Dermis microvascular lymphatic vessel endothelial cell (primary cell): ENCODE measurements around the gene DIP2C. TPM values are rescaled to one million over a fixed set of nuclear protein-coding genes. Genes with fewer than 3 reads are reported as not detected.
"Not testable (repeated sequence)": the region's sequence is repeated elsewhere in the genome, so short reads cannot be mapped to it uniquely, and the experiment has no call there.

Experiments used
- DNase-seq, 2 donors: peaks; one replicate each; pipeline versions ENCODE4 v3.0.0 to v3.0.0-alpha.2; 2010; ENCODE audit warnings: low read depth in 2 of 2
- total RNA-seq: library from RNA; depleted of rRNA; stranded (reverse); fragments of >200 nt; gene quantifications from 2 replicates; pipeline ENCODE4 v1.2.1, GENCODE V29; 2014

DIP2C gene
- total RNA-seq, 1 donor from 2014 or later = 4.5 TPM

DNA sequence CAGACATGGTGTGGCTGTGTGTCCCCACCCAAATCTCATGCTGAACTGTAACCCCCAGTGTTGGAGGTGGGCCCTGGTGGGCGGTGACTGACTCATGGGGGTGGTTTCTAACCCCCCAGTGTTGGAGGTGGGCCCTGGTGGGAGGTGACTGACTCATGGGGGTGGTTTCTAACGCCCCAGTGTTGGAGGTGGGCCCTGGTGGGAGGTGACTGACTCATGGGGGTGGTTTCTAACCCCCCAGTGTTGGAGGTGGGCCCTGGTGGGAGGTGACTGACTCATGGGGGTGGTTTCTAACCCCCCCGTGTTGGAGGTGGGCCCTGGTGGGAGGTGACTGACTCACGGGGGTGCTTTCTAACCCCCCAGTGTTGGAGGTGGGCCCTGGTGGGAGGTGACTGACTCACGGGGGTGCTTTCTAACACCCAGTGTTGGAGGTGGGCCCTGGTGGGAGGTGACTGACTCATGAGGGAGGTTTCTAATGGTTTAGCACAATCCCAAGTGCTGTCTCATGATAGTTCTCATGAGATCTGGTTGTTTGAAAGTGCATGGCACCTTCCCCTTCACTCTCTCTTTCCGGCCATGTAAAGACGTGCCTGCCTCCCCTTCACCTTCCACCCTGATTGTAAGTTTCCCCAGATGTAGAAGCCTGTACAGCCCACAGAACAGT is 78.7 kb downstream of the DIP2C start:
- not testable (repeated sequence) for DNase-seq

DNA sequence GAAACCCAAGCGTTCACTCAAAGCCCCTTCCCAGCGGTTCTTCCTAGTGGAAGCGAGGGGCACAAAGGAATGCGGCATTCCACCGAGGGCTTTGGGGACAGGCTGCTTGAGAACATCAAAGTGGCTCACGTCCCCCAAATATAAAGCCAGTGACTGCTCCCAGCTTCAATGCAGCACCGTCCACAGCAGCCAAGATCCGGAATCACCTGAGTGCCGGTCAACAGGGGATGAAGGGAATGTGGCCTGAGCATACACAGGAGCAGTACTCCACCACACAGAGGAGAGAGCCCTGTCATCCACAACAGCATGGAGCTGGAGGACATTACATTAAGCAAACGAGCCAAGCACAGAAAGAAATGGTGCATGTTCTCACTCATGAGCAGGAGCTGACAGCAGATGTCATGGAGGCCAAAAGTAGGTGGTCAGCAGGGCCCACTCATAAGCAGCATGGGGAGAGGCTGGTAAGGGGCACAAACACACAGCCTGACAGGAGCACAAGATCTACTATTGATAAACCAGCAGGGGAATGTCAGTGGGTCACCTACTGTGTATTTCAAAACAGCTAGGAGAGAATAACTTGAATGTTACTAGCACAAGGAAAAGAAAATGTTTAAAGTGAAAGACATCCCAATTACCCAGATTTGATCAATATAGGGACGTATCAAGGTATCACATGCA is 79.5 kb downstream of the DIP2C start:
- no peak for DNase-seq

DNA sequence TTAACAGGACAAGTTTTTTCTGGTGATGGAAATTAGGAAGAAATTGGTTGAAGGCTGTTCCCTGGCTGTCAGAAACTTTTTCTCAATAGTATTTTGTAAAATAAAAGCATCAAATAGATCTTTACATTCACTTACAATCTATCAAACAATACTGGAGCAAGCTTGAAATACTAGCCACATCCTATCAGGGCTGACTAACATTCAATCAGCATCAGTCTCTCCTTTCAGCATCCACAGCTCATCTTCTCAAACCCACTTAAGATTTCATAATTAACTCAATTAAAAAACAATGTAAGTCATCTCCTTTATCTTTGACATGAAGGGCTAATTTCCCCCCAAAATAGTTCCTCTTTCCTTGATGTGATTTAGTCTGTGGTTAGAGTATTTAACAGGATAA is 80.2 kb downstream of the DIP2C start:
- DNase-seq = no peak

DNA sequence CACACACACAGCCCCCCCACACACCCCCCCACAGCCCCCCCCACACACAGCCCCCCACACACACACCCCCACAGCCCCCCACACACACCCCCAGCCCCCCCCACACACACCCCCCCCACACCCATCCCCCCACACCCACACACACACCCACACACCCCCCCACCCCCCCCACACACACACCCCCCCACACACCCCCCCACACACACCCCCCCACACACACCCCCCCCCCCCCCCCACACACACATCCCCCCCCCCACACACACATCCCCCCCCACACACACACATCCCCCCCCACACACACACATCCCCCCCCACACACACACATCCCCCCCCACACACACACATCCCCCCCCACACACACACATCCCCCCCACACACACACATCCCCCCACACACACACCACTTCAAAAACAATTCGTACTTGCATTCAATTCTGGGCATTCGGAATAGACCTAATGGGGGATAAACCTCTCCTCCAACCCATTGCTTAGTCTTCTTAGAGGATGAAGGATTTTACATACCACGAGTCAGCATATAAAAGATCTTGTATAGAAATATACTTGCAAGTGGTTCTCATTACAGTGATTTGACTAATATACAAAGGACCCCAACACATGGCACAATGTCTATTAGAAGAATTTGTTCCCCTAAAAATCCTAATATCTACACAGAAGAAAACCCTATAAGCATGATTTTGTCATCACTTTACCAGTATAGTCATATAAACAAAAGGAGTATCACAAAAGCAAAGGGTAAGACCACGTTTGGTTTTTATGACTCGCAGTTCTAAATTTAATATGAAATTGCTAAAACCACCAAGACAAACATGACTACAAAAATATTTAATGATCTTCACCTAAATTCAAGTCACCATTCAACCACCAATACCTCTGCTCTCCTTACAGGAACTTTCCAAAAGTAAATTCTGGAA is 80.9 kb downstream of the DIP2C start:
- DNase-seq = no peak

DNA sequence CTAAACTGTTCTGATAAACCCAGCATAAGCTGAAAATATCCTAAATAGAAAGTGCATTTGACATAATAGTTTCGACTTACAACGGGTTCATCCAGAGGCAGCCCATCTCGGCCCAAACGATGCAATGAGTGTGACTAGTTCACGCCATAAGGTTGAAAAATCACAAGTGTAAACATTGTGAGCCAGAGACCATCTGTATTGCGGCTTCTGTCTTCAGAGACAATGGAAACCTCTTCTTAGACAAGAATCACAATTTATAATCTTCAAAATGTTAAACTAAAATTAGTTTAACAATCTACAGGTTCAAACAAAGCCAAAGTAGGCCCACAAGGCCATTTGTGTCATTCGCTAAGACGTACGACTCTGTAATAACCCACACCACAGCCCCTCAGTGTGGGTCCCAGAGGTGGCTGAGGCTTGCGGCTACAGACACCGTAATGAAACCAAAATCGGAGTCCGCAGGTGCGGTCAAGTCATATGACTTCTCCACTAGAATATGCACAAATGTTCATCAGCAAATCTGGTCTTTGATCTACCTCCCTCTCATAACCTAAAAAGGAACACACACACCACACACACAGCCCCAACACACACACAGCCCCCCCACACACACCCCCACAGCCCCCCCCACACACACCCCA is 81.8 kb downstream of the DIP2C start:
- no peak for DNase-seq

DNA sequence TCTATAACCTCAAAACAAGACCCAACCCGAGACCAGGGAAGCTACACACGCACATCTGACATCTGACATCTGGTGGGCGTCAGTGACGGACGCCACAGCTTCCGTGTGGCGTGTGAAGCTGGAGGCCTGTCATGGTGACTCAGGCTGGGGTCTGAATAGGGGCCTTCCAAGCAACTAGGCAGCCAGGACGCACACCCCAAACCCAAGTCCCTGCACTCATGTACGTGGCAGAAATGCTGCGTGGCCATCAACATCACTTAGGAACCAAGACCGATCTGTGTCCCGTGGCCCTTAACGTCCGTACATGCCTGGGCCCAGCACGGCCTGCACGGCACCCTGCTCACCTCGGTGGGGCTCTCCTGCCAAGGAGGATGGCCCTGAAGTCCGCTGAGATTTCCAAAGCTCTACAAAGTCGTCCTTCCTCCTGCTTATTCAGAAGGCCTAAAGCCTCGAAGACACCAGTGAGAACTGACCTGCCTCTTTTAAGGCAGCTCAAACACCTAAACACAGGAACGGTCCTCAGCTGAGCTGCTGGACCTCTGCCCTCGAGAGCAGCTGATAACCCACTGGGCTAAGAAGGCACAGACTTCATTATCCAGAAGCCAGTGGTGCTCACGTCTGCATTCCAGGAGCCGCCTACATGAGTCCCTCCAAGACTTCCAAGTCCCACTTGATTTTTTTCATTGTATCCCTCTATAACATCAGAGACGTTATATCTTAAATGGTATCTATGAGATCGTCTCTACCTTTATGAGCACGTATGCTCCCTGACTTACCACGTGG is 82.5 kb downstream of the DIP2C start:
- no peak for DNase-seq

DNA sequence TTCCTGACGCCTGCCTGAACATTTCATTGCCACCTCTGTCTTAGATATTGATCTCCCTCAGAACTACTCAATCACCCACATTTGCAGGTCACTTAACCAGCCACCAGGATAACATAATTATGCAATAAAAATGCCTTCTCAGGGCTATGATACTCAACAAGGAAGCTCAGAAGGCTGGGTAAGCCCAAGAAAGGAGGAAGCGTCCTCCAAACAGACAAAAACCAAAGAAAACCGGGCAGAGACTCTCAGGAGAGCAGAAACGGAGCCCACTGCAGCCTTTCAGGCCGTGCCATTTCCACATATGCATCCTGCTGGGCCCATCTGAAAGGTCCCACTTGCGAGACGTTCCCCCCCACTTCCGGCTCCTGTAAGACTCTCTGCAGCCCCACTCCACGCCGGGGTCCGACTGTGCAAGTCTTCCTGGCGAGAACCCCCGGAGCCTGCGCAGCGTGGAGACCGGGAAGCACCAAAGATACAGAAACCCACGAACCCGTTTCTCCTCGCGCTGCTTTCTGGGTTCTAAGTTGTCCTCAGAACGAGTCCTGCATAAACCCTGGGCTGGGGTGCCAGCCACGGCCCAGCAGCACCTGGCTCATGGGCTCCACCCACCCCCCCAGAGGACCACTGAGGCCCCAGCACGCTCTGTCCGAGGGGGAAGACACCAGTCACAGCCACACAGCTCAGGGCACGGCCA is 83.7 kb downstream of the DIP2C start:
- DNase-seq = no peak

DNA sequence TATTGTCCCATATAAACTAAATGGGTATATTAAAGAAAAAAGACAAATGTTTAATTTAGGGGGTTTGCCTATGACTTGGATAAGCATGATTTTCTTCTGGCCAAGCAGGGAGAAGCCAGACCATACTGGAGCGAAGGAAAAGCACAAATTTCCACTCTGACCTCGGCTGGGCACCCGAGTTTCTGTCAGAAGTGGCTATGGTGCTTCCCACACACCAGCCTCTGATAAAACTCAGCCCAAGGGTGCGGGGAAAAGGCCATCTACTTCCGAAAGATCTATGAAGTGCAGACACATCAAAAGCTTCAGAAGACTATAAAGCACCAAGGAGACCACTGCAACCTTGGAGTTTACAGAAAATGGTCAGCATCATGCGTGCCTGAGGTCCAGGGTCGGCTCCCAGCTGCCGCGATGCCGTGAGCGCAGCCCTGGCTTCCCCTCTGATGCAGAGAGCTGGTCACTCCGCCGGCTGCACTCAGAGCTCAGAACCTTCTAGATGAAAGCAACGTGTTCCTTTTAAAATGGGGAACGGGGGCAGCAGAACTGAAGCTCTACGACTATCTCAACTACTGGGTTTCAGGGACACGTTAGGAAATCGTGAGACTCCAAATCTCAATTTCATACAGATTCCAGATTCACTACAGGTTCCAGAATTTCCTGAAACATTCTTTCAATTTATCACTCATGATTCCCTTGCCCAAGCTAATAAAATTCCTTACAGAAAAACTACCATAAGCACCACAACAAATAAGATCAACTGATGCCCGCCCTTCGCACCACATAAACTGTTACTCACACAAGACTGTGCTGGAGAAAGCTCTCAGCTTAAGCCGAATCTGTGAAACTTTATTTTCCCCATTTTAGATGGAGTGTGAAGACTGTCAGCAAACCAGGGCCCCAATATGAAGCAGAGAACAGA is 84.5 kb downstream of the DIP2C start:
- no peak for DNase-seq

DNA sequence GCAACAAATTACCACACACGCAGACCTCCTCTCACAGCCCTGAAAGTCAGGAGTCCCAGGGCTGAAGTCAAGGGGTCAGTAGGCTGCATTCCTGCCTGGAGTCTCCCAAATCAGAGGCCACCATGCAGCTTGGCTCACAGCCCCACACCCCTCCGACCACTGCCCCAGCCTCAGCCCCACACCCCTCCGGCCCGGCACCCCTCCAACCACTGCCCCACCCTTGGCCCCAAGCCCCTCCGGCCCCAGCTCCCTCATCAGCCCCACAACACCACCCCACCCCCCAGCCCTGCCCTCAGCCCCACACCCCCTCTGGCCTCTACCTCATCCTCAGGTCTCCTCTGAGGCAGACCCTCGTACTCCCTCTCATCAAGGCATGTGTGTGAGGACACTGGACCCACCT is 85.7 kb downstream of the DIP2C start:
- DNase-seq = no peak

DNA sequence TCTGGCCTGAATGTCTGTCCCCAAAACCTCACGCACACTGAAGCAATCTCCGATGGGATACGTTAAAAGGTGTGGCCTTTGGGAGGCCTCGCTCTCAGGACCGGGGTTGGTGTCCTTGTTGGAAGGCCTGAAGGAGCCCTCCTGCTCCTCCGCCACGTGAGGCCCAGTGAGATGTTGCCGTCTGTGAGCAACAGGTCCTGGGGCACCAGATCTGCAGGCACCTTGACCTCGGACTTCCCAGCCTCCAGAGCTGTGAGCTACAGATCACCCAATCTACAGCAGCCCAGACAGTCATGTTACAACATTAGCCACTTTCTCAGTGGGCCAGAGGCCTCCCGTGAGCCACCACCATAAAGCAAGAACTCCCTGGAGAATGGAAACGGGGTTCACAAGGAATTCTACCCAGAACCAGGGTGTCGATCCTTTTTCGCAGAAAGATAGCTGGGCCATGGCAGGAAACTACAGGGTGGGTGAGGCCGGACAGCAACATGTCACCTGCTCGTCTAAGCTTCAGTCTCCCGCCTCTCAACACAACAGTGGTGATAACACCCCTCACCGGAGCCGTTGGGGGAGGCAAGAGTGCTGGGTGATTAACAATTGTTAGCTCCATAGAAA is 87.0 kb downstream of the DIP2C start:
- DNase-seq = no peak

DNA sequence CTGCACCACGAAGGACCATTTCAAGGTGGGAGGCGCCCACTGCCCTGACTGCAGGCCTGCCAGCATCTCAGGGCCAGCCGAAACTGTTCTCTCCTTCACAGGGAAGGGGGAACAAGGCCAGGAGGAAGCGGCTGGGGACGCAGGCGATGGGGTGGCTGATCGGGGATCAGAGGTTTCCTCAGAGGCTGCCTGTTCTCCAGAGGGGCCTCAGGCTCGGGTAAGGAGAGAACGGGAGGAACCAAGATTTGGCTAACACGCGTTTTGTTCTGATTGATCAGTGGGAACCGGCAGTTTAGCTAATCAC is 87.9 kb downstream of the DIP2C start:
- no peak for DNase-seq

DNA sequence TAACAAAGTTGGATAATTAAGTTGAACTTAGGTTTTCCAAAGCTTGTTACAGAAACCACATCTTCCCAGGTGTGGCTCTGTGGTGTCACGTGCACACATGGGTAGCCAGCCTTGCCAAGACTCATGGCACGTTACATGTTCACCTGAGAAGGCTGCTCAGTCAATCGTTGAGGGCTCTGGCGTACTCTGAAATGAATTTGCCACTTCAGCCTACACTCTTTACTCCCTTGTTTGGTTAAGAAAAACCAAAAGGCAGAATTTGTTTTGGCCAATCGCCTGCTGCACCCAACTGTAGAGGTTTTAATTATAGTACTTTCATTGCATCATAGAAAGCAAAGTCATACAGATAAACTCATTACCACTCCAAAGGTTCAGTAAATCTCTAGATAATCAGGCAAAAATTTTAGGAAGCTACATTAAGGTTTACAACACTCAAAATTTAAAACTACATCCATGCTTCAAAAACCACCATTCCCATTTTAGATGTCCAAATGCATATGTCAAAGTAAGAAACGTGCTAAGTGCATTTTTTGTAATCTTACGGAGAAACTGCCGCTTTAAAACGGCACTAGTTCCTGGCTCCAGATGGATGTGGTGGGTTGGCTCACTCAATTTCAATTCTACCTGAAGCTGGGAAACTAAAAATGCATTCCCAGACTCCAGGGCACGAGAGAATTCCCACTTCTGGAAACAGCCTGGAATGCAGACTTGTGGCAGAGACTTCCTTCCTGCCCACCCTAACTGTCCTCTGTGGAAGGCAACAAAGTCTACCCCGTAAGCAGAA is 88.4 kb downstream of the DIP2C start:
- no peak for DNase-seq

DNA sequence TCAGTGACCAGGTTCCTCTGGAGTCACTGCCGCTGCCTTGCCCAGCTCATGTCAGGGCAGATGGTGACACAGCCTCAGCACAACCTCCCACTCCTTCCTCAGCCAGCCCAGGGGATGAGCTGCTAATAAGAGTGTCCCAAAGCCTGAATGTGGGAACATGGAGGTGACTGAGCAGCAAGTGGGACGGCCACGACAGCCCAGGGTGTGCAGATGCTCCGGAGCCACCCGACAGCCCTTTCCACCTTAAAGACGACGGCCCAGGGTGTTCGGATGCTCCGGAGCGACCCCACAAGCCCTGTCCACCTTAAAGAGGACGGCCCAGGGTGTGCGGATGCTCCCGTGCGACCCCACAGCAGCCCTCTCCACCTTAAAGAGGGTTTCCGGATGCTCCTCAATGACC is 89.2 kb downstream of the DIP2C start:
- DNase-seq = no peak

DNA sequence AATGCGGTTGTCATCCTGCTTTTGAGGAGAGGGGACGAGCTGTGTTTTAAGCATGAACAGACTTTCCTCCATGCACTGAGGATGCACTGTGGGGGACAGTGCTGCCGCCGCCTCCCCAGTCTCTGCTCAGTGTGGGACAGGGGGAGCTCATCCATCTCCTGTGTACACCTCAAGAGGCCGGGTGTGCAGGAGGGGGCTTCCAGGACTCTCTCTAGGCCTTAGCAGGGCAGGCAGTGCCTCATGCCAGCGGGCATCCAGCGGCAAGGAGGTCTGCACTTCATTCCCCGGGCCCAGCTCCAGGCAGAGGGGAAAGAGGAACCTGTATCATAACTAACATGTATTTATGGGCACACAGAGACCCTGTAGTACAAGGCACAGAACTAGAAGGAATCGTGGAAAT is 89.7 kb downstream of the DIP2C start:
- DNase-seq = no peak

DNA sequence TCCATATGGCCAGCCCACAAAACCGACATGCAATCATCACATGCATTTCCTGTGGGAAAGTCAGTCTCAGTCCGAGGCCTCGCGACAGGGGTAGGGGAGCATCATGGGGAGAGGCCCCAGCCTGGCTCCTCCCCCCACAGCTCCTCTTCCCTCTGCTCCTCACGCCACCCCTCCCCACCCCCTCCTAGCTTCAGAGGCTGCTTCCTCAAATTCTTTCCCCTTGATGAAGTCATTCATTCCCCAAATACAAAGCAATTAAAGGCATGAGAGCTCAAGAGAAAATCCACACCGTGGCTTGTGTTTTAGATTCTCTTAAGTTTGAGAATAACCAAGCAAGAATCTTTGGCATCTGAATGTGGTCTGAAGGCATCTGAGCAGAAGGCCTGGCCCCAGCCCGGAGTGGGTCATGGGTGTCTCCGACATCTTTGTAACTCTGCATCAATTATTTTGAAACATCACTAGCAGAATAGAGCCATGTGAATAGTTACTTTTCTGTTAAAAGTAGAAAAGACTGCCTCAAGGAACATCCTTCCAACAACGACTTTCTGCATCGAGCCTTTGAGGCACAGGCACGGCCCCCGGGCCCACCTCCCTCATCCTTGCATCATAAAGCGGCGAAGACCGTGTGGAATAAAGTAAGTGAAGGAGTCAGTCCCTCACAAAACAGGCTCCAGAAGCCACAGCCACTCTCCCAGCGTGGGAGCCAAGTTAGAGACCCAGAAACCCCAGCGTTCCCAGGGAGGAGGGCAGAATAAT is 90.9 kb downstream of the DIP2C start:
- no peak for DNase-seq

DNA sequence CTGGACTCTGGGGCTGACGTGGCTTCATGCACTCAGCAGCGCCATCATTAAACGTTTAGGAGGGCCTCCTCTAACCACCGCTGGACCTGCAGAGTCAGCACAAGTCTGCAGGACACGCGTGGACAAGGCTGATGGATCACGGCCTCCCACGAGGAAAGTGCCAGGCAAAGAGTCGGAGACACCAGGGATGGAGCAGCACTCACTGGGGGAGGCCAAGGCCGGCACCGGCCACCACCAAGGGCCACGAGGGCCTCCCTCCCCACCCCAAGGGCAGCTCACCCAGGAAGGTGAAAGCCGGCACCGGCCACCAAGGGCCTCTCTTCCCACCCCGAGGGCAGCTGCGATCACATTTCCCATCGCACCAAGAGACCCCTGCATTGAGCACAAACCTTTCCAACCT is 91.5 kb downstream of the DIP2C start:
- no peak for DNase-seq

DNA sequence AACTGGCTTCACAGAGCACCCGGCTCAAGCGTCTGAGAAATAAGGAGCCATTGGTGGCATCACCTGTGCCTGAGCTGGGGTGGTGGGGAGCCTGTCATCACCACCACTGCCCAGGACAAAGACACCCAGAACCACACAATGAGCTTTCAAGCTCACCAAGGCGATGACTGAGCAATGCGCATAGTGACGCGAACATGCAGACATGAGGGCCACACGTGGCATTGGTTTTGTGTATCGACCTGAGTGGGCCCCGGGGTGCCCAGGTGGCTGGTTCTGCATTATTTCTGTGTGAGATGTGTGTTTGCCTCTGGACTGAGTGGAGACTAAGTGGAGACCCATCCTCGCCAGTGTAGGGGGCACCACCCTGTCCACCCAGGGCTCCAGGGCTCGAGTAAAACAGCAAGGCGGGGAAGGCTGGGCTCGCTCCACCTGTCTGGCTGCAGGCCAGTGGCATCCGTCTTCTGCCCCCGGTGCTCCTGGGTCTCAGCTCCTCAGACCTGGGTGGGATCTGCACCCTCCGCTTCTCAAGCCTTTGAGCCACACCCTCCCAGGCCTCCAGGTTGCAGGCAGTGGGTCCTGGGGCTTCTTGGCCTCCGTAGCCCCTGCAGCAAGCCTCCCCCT is 92.6 kb downstream of the DIP2C start:
- DNase-seq = no peak
